Measurements from ENCODE around the gene TTLL3.
"Not testable (repeated sequence)": the region's sequence is repeated elsewhere in the genome, so short reads cannot be mapped to it uniquely, and the experiment has no call there.

The TTLL3 gene

DNA sequence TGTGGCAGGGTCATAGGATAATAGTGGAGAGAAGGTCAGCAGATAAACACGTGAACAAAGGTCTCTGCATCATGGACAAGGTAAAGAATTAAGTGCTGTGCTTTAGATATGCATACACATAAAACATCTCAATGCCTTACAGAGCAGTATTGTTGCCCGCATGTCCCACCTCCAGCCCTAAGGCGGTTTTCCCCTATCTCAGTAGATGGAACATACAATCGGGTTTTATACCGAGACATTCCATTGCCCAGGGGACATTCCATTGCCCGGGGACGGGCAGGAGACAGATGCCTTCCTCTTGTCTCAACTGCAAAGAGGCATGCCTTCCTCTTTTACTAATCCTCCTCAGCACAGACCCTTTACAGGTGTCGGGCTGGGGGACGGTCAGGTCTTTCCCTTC lies 37.8 kb downstream of the TTLL3 start:
- not testable (repeated sequence) for H3K36me3 ChIP-seq (ENCODE audit: control insufficient read depth in 1 of 2, insufficient read depth in 2 of 2, low read depth in 1 of 2, low read length in 2 of 2); H3K4me3 ChIP-seq (ENCODE audit: insufficient read depth in 1 of 2, low read depth in 1 of 2, low read length in 2 of 2); H4K91ac ChIP-seq (ENCODE audit: low read length); H3K27ac ChIP-seq (ENCODE audit: low read length, poor library complexity, severe bottlenecking); H3K9me3 ChIP-seq (ENCODE audit: control insufficient read depth, low read length); H3K4ac ChIP-seq (ENCODE audit: low read depth in 1 of 2, low read length in 2 of 2); H3K27me3 ChIP-seq (ENCODE audit: control insufficient read depth in 1 of 2, insufficient read depth in 1 of 2, low read length in 2 of 2); H3K79me1 ChIP-seq (replicated peaks; ENCODE audit: low read length, poor library complexity, severe bottlenecking); H2BK5ac ChIP-seq (ENCODE audit: low read depth, low read length, poor library complexity, severe bottlenecking); H3K4me2 ChIP-seq (ENCODE audit: low read length, poor library complexity, severe bottlenecking); H2BK12ac ChIP-seq (ENCODE audit: low read length in 2 of 2); H2BK120ac ChIP-seq (ENCODE audit: low read depth, low read length); H3K4me1 ChIP-seq (ENCODE audit: control insufficient read depth, insufficient read depth, low read depth, low read length); H2AK5ac ChIP-seq (ENCODE audit: low read length, severe bottlenecking); H4K8ac ChIP-seq (ENCODE audit: low read length); H3K23ac ChIP-seq (ENCODE audit: low read length in 2 of 2); H3K18ac ChIP-seq (ENCODE audit: low read depth in 1 of 2, low read length in 2 of 2); H3K14ac ChIP-seq (ENCODE audit: low read length in 2 of 2); H2AFZ ChIP-seq (ENCODE audit: low read depth, low read length); DNase-seq; H3K9ac ChIP-seq (ENCODE audit: low read length); H2BK15ac ChIP-seq (ENCODE audit: low read depth, poor library complexity, severe bottlenecking)
- WGBS = 58% methylated on average over 6 of the region's 9 CpGs

DNA sequence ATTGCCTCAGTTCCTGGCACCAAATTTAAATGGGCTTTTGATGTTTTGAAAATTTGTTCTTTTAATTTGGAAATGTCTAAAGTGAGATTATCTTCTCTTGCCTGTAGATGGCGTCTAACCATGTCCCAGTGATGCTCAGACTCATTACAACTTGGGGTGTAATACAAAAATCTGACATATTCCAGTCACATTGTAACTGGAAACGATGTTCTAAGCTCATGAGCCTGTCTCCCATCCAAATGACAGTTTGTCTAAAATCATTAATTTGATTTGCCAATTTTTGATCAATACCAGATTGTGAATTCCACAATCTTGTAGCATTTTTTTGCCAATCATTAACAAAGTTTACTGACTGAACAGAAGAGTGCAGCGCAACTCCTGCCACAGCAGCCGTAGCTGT lies 38.8 kb downstream of the TTLL3 start:
- WGBS = 55% methylated on average over 4 of the region's 4 CpGs
- not testable (repeated sequence) for H2BK15ac ChIP-seq (ENCODE audit: low read depth, poor library complexity, severe bottlenecking); H2BK120ac ChIP-seq (ENCODE audit: low read depth, low read length); H4K91ac ChIP-seq (ENCODE audit: low read length); H4K8ac ChIP-seq (ENCODE audit: low read length); H3K4me2 ChIP-seq (ENCODE audit: low read length, poor library complexity, severe bottlenecking); H3K27me3 ChIP-seq (ENCODE audit: control insufficient read depth in 1 of 2, insufficient read depth in 1 of 2, low read length in 2 of 2); H3K9me3 ChIP-seq (ENCODE audit: control insufficient read depth, low read length); H3K4me3 ChIP-seq (ENCODE audit: insufficient read depth in 1 of 2, low read depth in 1 of 2, low read length in 2 of 2); H3K4ac ChIP-seq (ENCODE audit: low read depth in 1 of 2, low read length in 2 of 2); H3K4me1 ChIP-seq (ENCODE audit: control insufficient read depth, insufficient read depth, low read depth, low read length); H2AK5ac ChIP-seq (ENCODE audit: low read length, severe bottlenecking); H3K14ac ChIP-seq (ENCODE audit: low read length in 2 of 2); H2BK5ac ChIP-seq (ENCODE audit: low read depth, low read length, poor library complexity, severe bottlenecking); H3K79me1 ChIP-seq (replicated peaks; ENCODE audit: low read length, poor library complexity, severe bottlenecking); H3K18ac ChIP-seq (ENCODE audit: low read depth in 1 of 2, low read length in 2 of 2); H3K9ac ChIP-seq (ENCODE audit: low read length); H2BK12ac ChIP-seq (ENCODE audit: low read length in 2 of 2); H3K23ac ChIP-seq (ENCODE audit: low read length in 2 of 2); H2AFZ ChIP-seq (ENCODE audit: low read depth, low read length); H3K27ac ChIP-seq (ENCODE audit: low read length, poor library complexity, severe bottlenecking); H3K36me3 ChIP-seq (ENCODE audit: control insufficient read depth in 1 of 2, insufficient read depth in 2 of 2, low read depth in 1 of 2, low read length in 2 of 2)
- DNase-seq = peak; percentile 36

DNA sequence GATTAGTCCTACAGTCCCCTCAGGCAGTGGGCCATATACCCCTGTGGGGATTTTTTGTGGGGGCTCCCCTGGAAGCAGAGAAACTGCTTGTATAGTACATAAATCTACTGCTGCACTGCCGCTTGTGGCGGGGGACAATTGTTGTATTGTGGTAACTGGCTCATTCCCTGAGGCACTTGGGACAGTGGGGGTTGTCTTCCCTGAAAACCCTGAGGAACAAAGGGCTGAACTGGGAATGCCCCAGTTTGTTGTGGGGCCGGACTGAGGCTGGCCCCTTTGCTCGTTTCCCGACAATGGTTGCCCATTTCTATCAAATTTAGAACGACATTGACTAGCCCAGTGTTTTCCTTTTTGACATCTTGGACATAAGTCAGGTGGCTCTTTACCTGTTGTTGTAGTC lies 41.3 kb downstream of the TTLL3 start:
- H3K4me2 ChIP-seq (ENCODE audit: low read length, poor library complexity, severe bottlenecking); DNase-seq; H2BK5ac ChIP-seq (ENCODE audit: low read depth, low read length, poor library complexity, severe bottlenecking); H3K4me1 ChIP-seq (ENCODE audit: control insufficient read depth, insufficient read depth, low read depth, low read length); H3K18ac ChIP-seq (ENCODE audit: low read depth in 1 of 2, low read length in 2 of 2); H3K27ac ChIP-seq (ENCODE audit: low read length, poor library complexity, severe bottlenecking); H3K14ac ChIP-seq (ENCODE audit: low read length in 2 of 2); H2BK15ac ChIP-seq (ENCODE audit: low read depth, poor library complexity, severe bottlenecking); H3K27me3 ChIP-seq (ENCODE audit: control insufficient read depth in 1 of 2, insufficient read depth in 1 of 2, low read length in 2 of 2); H3K9ac ChIP-seq (ENCODE audit: low read length); H3K23ac ChIP-seq (ENCODE audit: low read length in 2 of 2); H4K8ac ChIP-seq (ENCODE audit: low read length); H3K36me3 ChIP-seq (ENCODE audit: control insufficient read depth in 1 of 2, insufficient read depth in 2 of 2, low read depth in 1 of 2, low read length in 2 of 2); H2AFZ ChIP-seq (ENCODE audit: low read depth, low read length); H3K4ac ChIP-seq (ENCODE audit: low read depth in 1 of 2, low read length in 2 of 2); H3K4me3 ChIP-seq (ENCODE audit: insufficient read depth in 1 of 2, low read depth in 1 of 2, low read length in 2 of 2); H2BK120ac ChIP-seq (ENCODE audit: low read depth, low read length); H3K9me3 ChIP-seq (ENCODE audit: control insufficient read depth, low read length); H2AK5ac ChIP-seq (ENCODE audit: low read length, severe bottlenecking); H3K79me1 ChIP-seq (replicated peaks; ENCODE audit: low read length, poor library complexity, severe bottlenecking); H2BK12ac ChIP-seq (ENCODE audit: low read length in 2 of 2); H4K91ac ChIP-seq (ENCODE audit: low read length): not testable (repeated sequence)
- 97% methylated on average over 6 of the region's 6 CpGs for WGBS

DNA sequence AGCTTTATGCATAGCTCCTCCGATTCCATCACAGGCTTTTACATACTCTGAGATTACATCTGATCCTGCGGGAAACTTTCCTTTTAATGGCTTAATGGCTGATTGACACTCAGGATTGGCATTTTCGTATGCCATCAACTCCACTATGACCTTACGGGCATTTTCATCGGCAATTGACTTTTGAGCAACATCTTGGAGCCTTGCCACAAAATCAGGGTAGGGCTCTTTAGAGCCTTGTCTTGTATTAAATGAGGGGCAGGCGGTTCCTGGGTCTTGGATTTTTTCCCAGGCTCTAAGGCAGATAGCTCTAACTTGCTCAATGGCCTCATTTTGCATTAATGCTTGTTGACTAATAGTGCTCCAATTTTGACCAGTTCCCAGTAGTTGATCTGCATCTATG lies 41.9 kb downstream of the TTLL3 start:
- H3K79me1 ChIP-seq (replicated peaks; ENCODE audit: low read length, poor library complexity, severe bottlenecking); H3K4me1 ChIP-seq (ENCODE audit: control insufficient read depth, insufficient read depth, low read depth, low read length); H3K36me3 ChIP-seq (ENCODE audit: control insufficient read depth in 1 of 2, insufficient read depth in 2 of 2, low read depth in 1 of 2, low read length in 2 of 2); H3K23ac ChIP-seq (ENCODE audit: low read length in 2 of 2); H3K27ac ChIP-seq (ENCODE audit: low read length, poor library complexity, severe bottlenecking); H2BK12ac ChIP-seq (ENCODE audit: low read length in 2 of 2); H3K9ac ChIP-seq (ENCODE audit: low read length); H2BK120ac ChIP-seq (ENCODE audit: low read depth, low read length); H2AFZ ChIP-seq (ENCODE audit: low read depth, low read length); H4K91ac ChIP-seq (ENCODE audit: low read length); DNase-seq; H2BK15ac ChIP-seq (ENCODE audit: low read depth, poor library complexity, severe bottlenecking); H3K4me2 ChIP-seq (ENCODE audit: low read length, poor library complexity, severe bottlenecking); H3K14ac ChIP-seq (ENCODE audit: low read length in 2 of 2); H3K4ac ChIP-seq (ENCODE audit: low read depth in 1 of 2, low read length in 2 of 2); H2AK5ac ChIP-seq (ENCODE audit: low read length, severe bottlenecking); H3K18ac ChIP-seq (ENCODE audit: low read depth in 1 of 2, low read length in 2 of 2); H2BK5ac ChIP-seq (ENCODE audit: low read depth, low read length, poor library complexity, severe bottlenecking); H3K9me3 ChIP-seq (ENCODE audit: control insufficient read depth, low read length); H3K27me3 ChIP-seq (ENCODE audit: control insufficient read depth in 1 of 2, insufficient read depth in 1 of 2, low read length in 2 of 2); H3K4me3 ChIP-seq (ENCODE audit: insufficient read depth in 1 of 2, low read depth in 1 of 2, low read length in 2 of 2); H4K8ac ChIP-seq (ENCODE audit: low read length): not testable (repeated sequence)
- 90% methylated on average over 6 of the region's 6 CpGs for WGBS
